AG10803 (cell line): ENCODE data around the gene HABP2.

Source experiments
- DNase-seq: peaks from one replicate; pipeline ENCODE4 v3.0.0; 2010; ENCODE audit warnings: low read depth
- H3K4me3 ChIP-seq: 2 replicates; pipeline ENCODE4 v1.5.1; 2011; ENCODE audit warnings: mild to moderate bottlenecking, low read length, control low read depth
- CTCF ChIP-seq: conservative IDR thresholded peaks from 2 replicates; pipeline ENCODE4 v1.5.1; 2011; ENCODE audit warnings: mild to moderate bottlenecking, low read length, control low read depth, inconsistent platforms

Gene HABP2

GRCh38 chr10:113554214-113554613, 1.4 kb downstream of the HABP2 start:
- no peak overlapping the region for H3K4me3 ChIP-seq
- no peak for TF ChIP-seq CTCF
- no peak for DNase-seq

- no peak overlapping the region for H3K4me3 ChIP-seq
- DNase-seq, result no peak
- no peak for TF ChIP-seq CTCF
Measured at GRCh38 chr10:113555245-113555644, 2.4 kb downstream of the HABP2 start.

- no peak for DNase-seq
- TF ChIP-seq CTCF, result no peak
- H3K4me3 ChIP-seq, result no peak overlapping the region
Measured at GRCh38 chr10:113555751-113556150, 2.9 kb downstream of the HABP2 start.

GRCh38 chr10:113557424-113557862, 4.6 kb downstream of the HABP2 start:
- TF ChIP-seq CTCF, result no peak
- DNase-seq, result no peak
- no peak overlapping the region for H3K4me3 ChIP-seq

GRCh38 chr10:113557903-113558321, 5.1 kb downstream of the HABP2 start:
- TF ChIP-seq CTCF, result no peak
- H3K4me3 ChIP-seq, result no peak overlapping the region
- DNase-seq, result no peak

GRCh38 chr10:113560071-113560470, 7.2 kb downstream of the HABP2 start:
- no peak for DNase-seq
- no peak for TF ChIP-seq CTCF
- H3K4me3 ChIP-seq, result no peak overlapping the region

- no peak for DNase-seq
- TF ChIP-seq CTCF, result no peak
- H3K4me3 ChIP-seq, result no peak overlapping the region
Measured at GRCh38 chr10:113561214-113561613, 8.4 kb downstream of the HABP2 start.
